CD14-positive monocyte (primary cell): ENCODE data around the gene EXTL1. TPM values are rescaled to one million over a fixed set of nuclear protein-coding genes. Genes with fewer than 3 reads are reported as not detected.
A peak's percentile ranks its signal among the peaks of the same experiment; 100 is the strongest.

ENCODE experiments used
- DNase-seq, 3 donors: peaks; one replicate each; pipeline ENCODE4 v3.0.0-alpha.2; 2011 to 2022
- H2AFZ ChIP-seq: 2 replicates; pipeline ENCODE4 v1.6.0; 2012; ENCODE audit warnings: mild to moderate bottlenecking, low read depth, low read length, inconsistent platforms; ENCODE audit not compliant: insufficient read depth, poor library complexity, severe bottlenecking
- H3K27ac ChIP-seq, 2 donors: 1 replicate in 1 of 2; 2 replicates in 1 of 2; pipeline ENCODE4 v1.5.1; 2012 to 2013; ENCODE audit warnings: low read length in 2 of 2, control low read depth in 1 of 2, inconsistent platforms in 1 of 2, low read depth in 1 of 2, mild to moderate bottlenecking in 1 of 2
- H3K27me3 ChIP-seq, 2 donors: one replicate each; pipeline versions ENCODE4 v1.6.0 to v1.6.1; 2011 to 2013; ENCODE audit warnings: low read length in 2 of 2; ENCODE audit not compliant: control insufficient read depth in 2 of 2, insufficient read depth in 2 of 2
- H3K36me3 ChIP-seq, 2 donors: replicated peaks in 1 of 2; 1 replicate in 1 of 2; 2 replicates in 1 of 2; pipeline versions ENCODE4 v1.5.1 to v1.6.1; 2012 to 2013; ENCODE audit warnings: low read length in 2 of 2, control low read depth in 1 of 2, inconsistent platforms in 1 of 2, mild to moderate bottlenecking in 1 of 2; ENCODE audit not compliant: insufficient read depth in 2 of 2, control insufficient read depth in 1 of 2
- H3K4me1 ChIP-seq, 2 donors: 1 replicate in 1 of 2; 2 replicates in 1 of 2; pipeline versions ENCODE4 v1.5.1 to v1.6.1; 2012 to 2013; ENCODE audit warnings: low read length in 2 of 2, control low read depth in 1 of 2, inconsistent platforms in 1 of 2, mild to moderate bottlenecking in 1 of 2, moderate library complexity in 1 of 2; ENCODE audit not compliant: insufficient read depth in 2 of 2, control insufficient read depth in 1 of 2
- H3K4me2 ChIP-seq: replicated peaks from 2 replicates; pipeline ENCODE3; 2012; ENCODE audit warnings: low read length, moderate library complexity, mild to moderate bottlenecking; ENCODE audit not compliant: poor library complexity, severe bottlenecking; ENCODE audit errors: extremely low read depth
- H3K4me3 ChIP-seq, 3 experiments: fragments of 200-600 bp in 1 of 3; sonication (generic) in 1 of 3; replicated peaks in 1 of 3; 1 replicate in 2 of 3; 2 replicates in 1 of 3; pipeline ENCODE4 v1.5.1; 2011 to 2013; ENCODE audit warnings: low read length in 3 of 3, mild to moderate bottlenecking in 3 of 3, control low read depth in 2 of 3, low read depth in 2 of 3, inconsistent platforms in 1 of 3, moderate library complexity in 1 of 3
- H3K79me2 ChIP-seq: 2 replicates; pipeline ENCODE4 v1.6.0; 2012; ENCODE audit warnings: mild to moderate bottlenecking, control low read depth, inconsistent platforms, low read length, moderate library complexity; ENCODE audit not compliant: insufficient read depth
- H3K9ac ChIP-seq: 2 replicates; pipeline ENCODE4 v1.6.0; 2017; ENCODE audit warnings: low read length, mild to moderate bottlenecking; ENCODE audit not compliant: insufficient read depth, poor library complexity, severe bottlenecking
- H3K9me3 ChIP-seq, 2 donors: replicated peaks in 1 of 2; 1 replicate in 1 of 2; 2 replicates in 1 of 2; pipeline versions ENCODE4 v1.5.1 to v1.6.1; 2012 to 2013; ENCODE audit warnings: low read length in 2 of 2, control low read depth in 1 of 2; ENCODE audit not compliant: control insufficient read depth in 1 of 2, insufficient read depth in 1 of 2
- H4K20me1 ChIP-seq: 2 replicates; pipeline ENCODE4 v1.6.0; 2012; ENCODE audit warnings: mild to moderate bottlenecking, low read length, control low read depth, moderate library complexity; ENCODE audit not compliant: insufficient read depth
- H3K27ac Mint-ChIP-seq, 7 donors: one replicate each; pipeline ENCODE4 v1.8.0; 2020; ENCODE audit warnings: mild to moderate bottlenecking in 7 of 7, mixed read lengths in 7 of 7, moderate library complexity in 6 of 7, inconsistent platforms in 2 of 7
- H3K27me3 Mint-ChIP-seq, 3 donors: one replicate each; pipeline ENCODE4 v1.8.0; 2021 to 2022; ENCODE audit warnings: low read depth in 3 of 3, mild to moderate bottlenecking in 3 of 3, mixed read lengths in 3 of 3, moderate library complexity in 3 of 3, inconsistent platforms in 1 of 3
- H3K36me3 Mint-ChIP-seq, 2 donors: one replicate each; pipeline ENCODE4 v1.8.0; 2020; ENCODE audit warnings: mixed read lengths in 2 of 2, inconsistent platforms in 1 of 2, mild to moderate bottlenecking in 1 of 2
- H3K4me1 Mint-ChIP-seq: one replicate; pipeline ENCODE4 v1.8.0; 2020; ENCODE audit warnings: mild to moderate bottlenecking, mixed read lengths
- H3K4me3 Mint-ChIP-seq, 2 donors: one replicate each; pipeline ENCODE4 v1.8.0; 2020; ENCODE audit warnings: mild to moderate bottlenecking in 2 of 2, mixed read lengths in 2 of 2, moderate library complexity in 1 of 2
- H3K9me3 Mint-ChIP-seq, 7 donors: one replicate each; pipeline ENCODE4 v1.8.0; 2020 to 2022; ENCODE audit warnings: mixed read lengths in 7 of 7, mild to moderate bottlenecking in 6 of 7, moderate library complexity in 6 of 7, inconsistent platforms in 2 of 7
- WGBS: methylation state at CpG from one replicate; pipeline ENCODE4 v1.1.5; 2013; ENCODE audit warnings: missing lambda C conversion rate; ENCODE audit not compliant: insufficient coverage; 5-methylcytosine and 5-hydroxymethylcytosine counted together
- intact Hi-C, 2 donors: fragments of 100-400 bp; cut with micrococcal nuclease; formaldehyde crosslinking; loops; one replicate each; pipeline versions ENCODE4 v1.15.0 to v1.15.1; 2023
- polyA plus RNA-seq, 3 donors: library from polyadenylated mRNA; depleted of rRNA in 1 of 3; unstranded in 2 of 3; stranded (reverse) in 1 of 3; fragments of 300-500 nt in 2 of 3; fragments of >200 nt in 1 of 3; fragmentation: Illumina TruSeq in 2 of 3; gene quantifications; 1 replicate in 2 of 3; 2 replicates in 1 of 3; pipeline ENCODE4 v1.2.3, GENCODE V29; 2012 to 2021
- TF ChIP-seq, protein P1 (sequence below): fragments of 200-600 bp; IDR thresholded peaks from one replicate; pipeline ENCODE4 v1.8.0; 2022; ENCODE audit warnings: antibody characterized with exemption, mild to moderate bottlenecking

The EXTL1 gene
- polyA plus RNA-seq, 3 donors: not detected

DNA sequence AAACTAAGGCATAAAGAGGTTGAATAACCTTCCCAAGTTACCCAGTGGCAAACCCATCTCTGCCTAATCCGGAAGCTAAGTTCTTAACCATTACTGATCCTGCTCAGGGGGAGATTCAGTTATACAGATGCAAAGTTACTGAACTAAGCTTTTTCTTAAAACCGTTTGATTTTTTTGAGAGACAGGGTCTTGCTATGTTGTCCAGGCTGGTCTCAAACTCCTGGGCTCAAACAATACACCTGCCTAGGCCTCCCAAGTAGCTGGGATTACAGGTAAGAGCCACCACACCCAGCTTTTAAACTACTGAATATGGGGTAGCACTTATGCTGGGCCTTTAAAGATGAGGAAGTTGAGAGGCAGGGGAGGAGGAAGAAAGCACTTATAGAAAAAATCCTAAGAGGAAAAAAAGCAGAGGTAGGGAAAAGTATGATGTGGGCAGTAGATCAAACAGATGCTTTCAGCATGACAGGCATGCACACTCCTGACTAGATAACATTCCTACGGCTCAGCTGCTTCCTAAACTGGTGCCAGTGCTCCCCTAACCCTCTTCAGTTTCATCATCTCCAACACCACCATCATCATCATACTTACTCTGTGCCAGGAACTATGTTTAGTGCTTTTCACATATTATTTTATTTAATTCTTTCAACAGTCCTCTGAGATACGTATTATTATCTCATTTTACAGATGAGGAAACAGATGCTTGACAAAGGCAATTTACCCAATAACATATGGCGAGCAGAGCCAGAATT is 29.5 kb upstream of the EXTL1 start:
- H3K27ac Mint-ChIP-seq: peak overlapping the region in 4 of 7 donors; percentile 0 to 68 (median 26)
- Histone ChIP-seq H2AFZ (no peak overlapping the region), H3K36me3 (peaks cover 12 to 47% of the 10 kb centered on the region in 2 donors), H3K4me1 (peaks cover 33 to 38% of the 10 kb centered on the region in 2 donors), H3K4me3 (no peak overlapping the region), H3K9me3 (no peaks in the 10 kb centered on the region), H3K9ac (no peak overlapping the region), H4K20me1 (peaks cover 10% of the 10 kb centered on the region), H3K27ac (peak overlapping the region in 1 of 2 donors; percentile 38), H3K4me2 (no peak overlapping the region), H3K79me2 (peaks cover 40% of the 10 kb centered on the region), H3K27me3 (no peaks in the 10 kb centered on the region)
- peaks cover 42% of the 10 kb centered on the region for H3K4me1 Mint-ChIP-seq
- no peak overlapping the region for H3K4me3 Mint-ChIP-seq
- intact Hi-C loops: no loop called here
- WGBS: 17% methylated on average over 1 of the region's 5 CpGs
- DNase-seq: no peak
- no peaks in the 10 kb centered on the region for H3K9me3 Mint-ChIP-seq
- TF ChIP-seq, protein P1, sequence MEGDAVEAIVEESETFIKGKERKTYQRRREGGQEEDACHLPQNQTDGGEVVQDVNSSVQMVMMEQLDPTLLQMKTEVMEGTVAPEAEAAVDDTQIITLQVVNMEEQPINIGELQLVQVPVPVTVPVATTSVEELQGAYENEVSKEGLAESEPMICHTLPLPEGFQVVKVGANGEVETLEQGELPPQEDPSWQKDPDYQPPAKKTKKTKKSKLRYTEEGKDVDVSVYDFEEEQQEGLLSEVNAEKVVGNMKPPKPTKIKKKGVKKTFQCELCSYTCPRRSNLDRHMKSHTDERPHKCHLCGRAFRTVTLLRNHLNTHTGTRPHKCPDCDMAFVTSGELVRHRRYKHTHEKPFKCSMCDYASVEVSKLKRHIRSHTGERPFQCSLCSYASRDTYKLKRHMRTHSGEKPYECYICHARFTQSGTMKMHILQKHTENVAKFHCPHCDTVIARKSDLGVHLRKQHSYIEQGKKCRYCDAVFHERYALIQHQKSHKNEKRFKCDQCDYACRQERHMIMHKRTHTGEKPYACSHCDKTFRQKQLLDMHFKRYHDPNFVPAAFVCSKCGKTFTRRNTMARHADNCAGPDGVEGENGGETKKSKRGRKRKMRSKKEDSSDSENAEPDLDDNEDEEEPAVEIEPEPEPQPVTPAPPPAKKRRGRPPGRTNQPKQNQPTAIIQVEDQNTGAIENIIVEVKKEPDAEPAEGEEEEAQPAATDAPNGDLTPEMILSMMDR: no peak
- peaks cover 34 to 41% of the 10 kb centered on the region in 2 donors for H3K36me3 Mint-ChIP-seq
- peaks cover 0 to 7% (median 0%) of the 10 kb centered on the region in 3 donors for H3K27me3 Mint-ChIP-seq

DNA sequence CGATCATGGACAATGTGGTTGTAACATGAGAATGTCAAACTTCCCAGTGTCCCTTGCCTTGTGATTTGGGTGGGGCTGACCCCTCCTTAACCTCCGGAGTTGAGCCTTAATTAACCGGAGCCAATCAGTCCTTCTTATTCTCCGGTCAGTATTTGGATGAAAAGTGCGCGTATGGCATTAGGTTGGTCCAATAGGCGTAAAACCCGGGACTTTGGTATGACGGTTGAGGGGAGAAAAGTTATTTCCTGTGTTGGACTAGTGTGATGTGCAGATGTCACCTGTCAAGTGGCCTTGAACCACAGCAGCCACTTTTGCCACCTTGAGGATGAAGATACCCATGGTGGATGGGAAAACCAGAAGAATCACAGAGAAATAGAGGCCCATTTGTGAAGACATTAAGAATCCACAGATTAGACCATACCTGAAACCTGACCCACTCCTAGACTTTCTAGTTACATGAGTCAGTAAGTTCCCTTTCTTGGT is 28.8 kb upstream of the EXTL1 start:
- Histone ChIP-seq H3K9me3 (no peaks in the 10 kb centered on the region), H3K4me1 (peaks cover 39 to 44% of the 10 kb centered on the region in 2 donors), H3K4me2 (no peak overlapping the region), H3K27ac (no peak overlapping the region), H3K27me3 (no peaks in the 10 kb centered on the region), H3K36me3 (peaks cover 11 to 41% of the 10 kb centered on the region in 2 donors), H3K9ac (no peak overlapping the region), H4K20me1 (peaks cover 10% of the 10 kb centered on the region), H3K79me2 (peaks cover 40% of the 10 kb centered on the region), H3K4me3 (no peak overlapping the region), H2AFZ (no peak overlapping the region)
- DNase-seq: no peak
- H3K4me3 Mint-ChIP-seq: no peak overlapping the region
- peak overlapping the region in 1 of 7 donors; percentile 70 for H3K27ac Mint-ChIP-seq
- peaks cover 28 to 36% of the 10 kb centered on the region in 2 donors for H3K36me3 Mint-ChIP-seq
- H3K4me1 Mint-ChIP-seq: peaks cover 48% of the 10 kb centered on the region
- peaks cover 0 to 5% (median 0%) of the 10 kb centered on the region in 3 donors for H3K27me3 Mint-ChIP-seq
- intact Hi-C loops: no loop called here
- TF ChIP-seq, protein P1: no peak
- 100% methylated on average over 1 of the region's 9 CpGs for WGBS
- no peaks in the 10 kb centered on the region for H3K9me3 Mint-ChIP-seq
